ENCODE results near the gene CTNND2.

DNA sequence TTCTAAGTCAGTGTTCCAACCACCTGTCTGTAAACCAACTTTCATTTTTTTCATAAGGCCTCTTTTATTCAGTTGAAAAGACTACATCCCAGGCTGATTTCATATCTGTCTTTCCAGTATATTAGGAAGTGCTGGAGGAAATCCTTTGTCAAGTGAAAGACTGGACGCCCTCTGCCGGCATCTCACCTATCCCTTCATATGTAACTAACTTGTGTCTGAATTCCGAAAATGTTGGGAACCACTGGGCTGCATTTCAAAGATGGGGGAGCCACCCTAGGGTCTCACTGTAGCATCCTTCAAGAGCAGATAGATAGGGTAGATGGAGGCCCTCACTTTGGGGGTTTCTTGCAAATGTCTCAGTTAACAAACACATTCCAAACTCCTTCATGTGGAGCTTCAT lies 569.8 kb downstream of the CTNND2 start:
- TF ChIP-seq, protein P1, sequence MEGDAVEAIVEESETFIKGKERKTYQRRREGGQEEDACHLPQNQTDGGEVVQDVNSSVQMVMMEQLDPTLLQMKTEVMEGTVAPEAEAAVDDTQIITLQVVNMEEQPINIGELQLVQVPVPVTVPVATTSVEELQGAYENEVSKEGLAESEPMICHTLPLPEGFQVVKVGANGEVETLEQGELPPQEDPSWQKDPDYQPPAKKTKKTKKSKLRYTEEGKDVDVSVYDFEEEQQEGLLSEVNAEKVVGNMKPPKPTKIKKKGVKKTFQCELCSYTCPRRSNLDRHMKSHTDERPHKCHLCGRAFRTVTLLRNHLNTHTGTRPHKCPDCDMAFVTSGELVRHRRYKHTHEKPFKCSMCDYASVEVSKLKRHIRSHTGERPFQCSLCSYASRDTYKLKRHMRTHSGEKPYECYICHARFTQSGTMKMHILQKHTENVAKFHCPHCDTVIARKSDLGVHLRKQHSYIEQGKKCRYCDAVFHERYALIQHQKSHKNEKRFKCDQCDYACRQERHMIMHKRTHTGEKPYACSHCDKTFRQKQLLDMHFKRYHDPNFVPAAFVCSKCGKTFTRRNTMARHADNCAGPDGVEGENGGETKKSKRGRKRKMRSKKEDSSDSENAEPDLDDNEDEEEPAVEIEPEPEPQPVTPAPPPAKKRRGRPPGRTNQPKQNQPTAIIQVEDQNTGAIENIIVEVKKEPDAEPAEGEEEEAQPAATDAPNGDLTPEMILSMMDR (conservative IDR thresholded peaks at IDR 0.05 in 1 of 2, IDR thresholded peaks at IDR 0.05 in 1 of 2; ENCODE audit: extremely low read depth in 1 of 2, insufficient read depth in 1 of 2, low read depth in 1 of 2, low read length in 2 of 2): no peak
- TF ChIP-seq EZH2 (IDR thresholded peaks at IDR 0.05; ENCODE audit: borderline replicate concordance, low read length): no peak
